DMS153 (cell line): Measurements from ENCODE around the gene HYOU1.
"Not testable (repeated sequence)": the region's sequence is repeated elsewhere in the genome, so short reads cannot be mapped to it uniquely, and the experiment has no call there.

Experiments
- DNase-seq: peaks from one replicate; lab custom pipeline; 2025; lab: John Stamatoyannopoulos, UW

Gene HYOU1

GRCh38 chr11:119087123-119087522 lies 30.1 kb upstream of the HYOU1 start:
- DNase-seq: no peak

- DNase-seq: no peak
These were observed 28.4 kb upstream of the HYOU1 start for GRCh38 chr11:119085437-119085847.

GRCh38 chr11:119084663-119085436 lies 27.8 kb upstream of the HYOU1 start, which contains the start of gene HMBS:
HMBS (plus strand) TSS chr11:119084881; CDS start chr11:119085034, 153 bp downstream.
- DNase-seq: peak; percentile 90

GRCh38 chr11:119081682-119082260 lies 24.8 kb upstream of the HYOU1 start:
- no peak for DNase-seq

- no peak for DNase-seq
These were observed 21.8 kb upstream of the HYOU1 start for GRCh38 chr11:119078675-119079420.

- DNase-seq: no peak
These were observed 20.8 kb upstream of the HYOU1 start for GRCh38 chr11:119077839-119078238.

- DNase-seq: peak; percentile 92
These were observed 10.6 kb upstream of the HYOU1 start, which contains the start of gene VPS11 for GRCh38 chr11:119067371-119068222. VPS11 (plus strand) TSS chr11:119067818; CDS start chr11:119067824, 6 bp downstream.

- no peak for DNase-seq
These were observed 8.4 kb upstream of the HYOU1 start for GRCh38 chr11:119065369-119065768.

GRCh38 chr11:119062779-119063178 lies 5.8 kb upstream of the HYOU1 start:
- DNase-seq: no peak

- DNase-seq: no peak
These were observed 4.3 kb upstream of the HYOU1 start for GRCh38 chr11:119061256-119061655.

GRCh38 chr11:119059128-119059527 lies 2.1 kb upstream of the HYOU1 start:
- DNase-seq: not testable (repeated sequence)

GRCh38 chr11:119056421-119056999 lies 495 bp downstream of the HYOU1 start:
- DNase-seq: no peak

- no peak for DNase-seq
These were observed 1.1 kb downstream of the HYOU1 start for GRCh38 chr11:119055901-119056300.

- no peak for DNase-seq
These were observed 2.6 kb downstream of the HYOU1 start for GRCh38 chr11:119054418-119054817.

GRCh38 chr11:119052163-119052814 lies 4.7 kb downstream of the HYOU1 start:
- no peak for DNase-seq

GRCh38 chr11:119051440-119052162 lies 5.4 kb downstream of the HYOU1 start:
- no peak for DNase-seq

GRCh38 chr11:119049081-119049480 lies 7.9 kb downstream of the HYOU1 start:
- no peak for DNase-seq

GRCh38 chr11:119048644-119049043 lies 8.4 kb downstream of the HYOU1 start:
- no peak for DNase-seq

- DNase-seq: no peak
These were observed 9.8 kb downstream of the HYOU1 start for GRCh38 chr11:119047205-119047604.

- DNase-seq: no peak
These were observed 10.5 kb downstream of the HYOU1 start for GRCh38 chr11:119046489-119046888.
